ENCODE measurements around the gene NUP42. TPM values are rescaled to one million over a fixed set of nuclear protein-coding genes. Genes with fewer than 3 reads are reported as not detected.

NUP42 gene
- total RNA-seq, 1 donor from 2014 or later = 20.3 TPM

DNA sequence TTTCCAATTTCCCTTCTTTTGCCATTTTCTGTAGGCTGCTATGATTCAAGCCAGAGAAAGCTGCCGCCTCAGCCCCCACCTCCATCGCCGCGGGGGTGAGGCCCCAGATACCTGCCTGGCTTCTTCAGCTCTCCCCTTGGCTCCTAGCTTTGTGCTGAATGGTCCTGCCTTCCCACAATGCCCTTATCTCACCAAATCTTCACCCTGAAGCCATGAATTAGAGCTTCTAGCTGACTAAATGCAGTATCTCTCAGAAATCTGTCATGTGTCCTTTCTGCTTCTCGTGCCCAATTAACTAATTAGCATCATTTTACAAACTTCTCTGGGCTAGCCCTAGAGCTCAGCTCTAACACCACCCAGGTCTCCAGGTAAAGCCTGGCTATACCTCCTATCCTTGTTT lies 32.6 kb downstream of the NUP42 start:
- H3K4me3 ChIP-seq = no peak overlapping the region
- intact Hi-C loops (cut with micrococcal nuclease) = no loop called here
- TF ChIP-seq, protein P1, sequence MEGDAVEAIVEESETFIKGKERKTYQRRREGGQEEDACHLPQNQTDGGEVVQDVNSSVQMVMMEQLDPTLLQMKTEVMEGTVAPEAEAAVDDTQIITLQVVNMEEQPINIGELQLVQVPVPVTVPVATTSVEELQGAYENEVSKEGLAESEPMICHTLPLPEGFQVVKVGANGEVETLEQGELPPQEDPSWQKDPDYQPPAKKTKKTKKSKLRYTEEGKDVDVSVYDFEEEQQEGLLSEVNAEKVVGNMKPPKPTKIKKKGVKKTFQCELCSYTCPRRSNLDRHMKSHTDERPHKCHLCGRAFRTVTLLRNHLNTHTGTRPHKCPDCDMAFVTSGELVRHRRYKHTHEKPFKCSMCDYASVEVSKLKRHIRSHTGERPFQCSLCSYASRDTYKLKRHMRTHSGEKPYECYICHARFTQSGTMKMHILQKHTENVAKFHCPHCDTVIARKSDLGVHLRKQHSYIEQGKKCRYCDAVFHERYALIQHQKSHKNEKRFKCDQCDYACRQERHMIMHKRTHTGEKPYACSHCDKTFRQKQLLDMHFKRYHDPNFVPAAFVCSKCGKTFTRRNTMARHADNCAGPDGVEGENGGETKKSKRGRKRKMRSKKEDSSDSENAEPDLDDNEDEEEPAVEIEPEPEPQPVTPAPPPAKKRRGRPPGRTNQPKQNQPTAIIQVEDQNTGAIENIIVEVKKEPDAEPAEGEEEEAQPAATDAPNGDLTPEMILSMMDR (IDR thresholded peaks at IDR 0.05; ENCODE audit: borderline replicate concordance) = no peak

DNA sequence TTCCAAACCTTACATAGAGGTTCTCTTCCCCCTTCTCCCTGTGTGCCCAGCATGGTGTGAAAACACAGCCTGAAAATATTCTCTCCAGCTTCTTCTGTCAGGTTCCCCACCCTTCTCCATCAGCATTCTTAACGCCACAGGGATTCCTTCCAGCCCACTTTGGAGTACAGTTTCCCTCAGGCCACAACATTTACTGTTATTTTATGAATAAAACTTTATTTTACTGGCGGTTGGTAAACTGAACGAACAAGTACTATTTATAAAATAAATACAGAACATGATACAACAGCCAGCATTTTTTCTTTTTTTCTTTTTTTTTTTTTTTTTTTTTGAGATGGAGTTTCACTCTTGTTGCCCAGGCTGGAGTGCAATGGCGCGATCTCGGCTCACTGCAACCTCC lies 33.1 kb downstream of the NUP42 start:
- DNase-seq = no peak
- Histone ChIP-seq H3K9me3 (replicated peaks) (no peaks in the 10 kb centered on the region), H3K36me3 (no peaks in the 10 kb centered on the region), H3K27ac (replicated peaks) (no peak overlapping the region), H3K4me3 (no peak overlapping the region), H3K4me1 (peaks cover 8% of the 10 kb centered on the region), H3K27me3 (ENCODE audit: low read depth) (no peaks in the 10 kb centered on the region)
- TF ChIP-seq, protein P1 (IDR thresholded peaks at IDR 0.05; ENCODE audit: borderline replicate concordance) = no peak
- intact Hi-C loops (cut with micrococcal nuclease) = no loop called here

More for the DNA sequence above, 32.6 kb downstream of the NUP42 start:
- Histone ChIP-seq H3K27me3 (ENCODE audit: low read depth) (no peaks in the 10 kb centered on the region), H3K36me3 (no peaks in the 10 kb centered on the region), H3K27ac (replicated peaks) (no peak overlapping the region), H3K4me1 (peaks cover 8% of the 10 kb centered on the region), H3K9me3 (replicated peaks) (no peaks in the 10 kb centered on the region)
- DNase-seq = no peak

DNA sequence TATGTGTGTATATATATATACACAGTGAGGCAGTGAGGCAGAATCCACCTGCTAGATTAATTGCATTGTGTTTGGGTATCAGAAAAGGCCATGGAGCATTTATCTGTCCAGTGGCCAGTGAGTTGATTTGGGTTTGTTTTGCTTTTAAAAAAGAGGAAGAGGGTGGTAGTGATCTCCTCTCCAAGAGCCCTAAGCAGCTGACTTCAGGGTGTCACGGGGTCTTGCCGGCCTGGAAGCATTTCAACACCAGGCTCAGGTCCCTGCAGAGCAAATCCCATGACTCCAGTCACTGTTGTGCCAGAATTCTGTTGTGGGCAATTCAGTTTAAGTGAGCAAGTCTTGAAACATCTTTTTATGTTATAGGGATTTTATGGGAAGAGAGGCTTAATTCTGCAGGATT lies 34.2 kb downstream of the NUP42 start:
- H3K36me3 ChIP-seq = no peaks in the 10 kb centered on the region
- DNase-seq = peak; percentile 46
- H3K27me3 ChIP-seq (ENCODE audit: low read depth) = no peaks in the 10 kb centered on the region
- peak overlapping the region; percentile 36 for H3K27ac ChIP-seq (replicated peaks)
- H3K4me1 ChIP-seq = peaks cover 15% of the 10 kb centered on the region
- no peak overlapping the region for H3K4me3 ChIP-seq
- H3K9me3 ChIP-seq (replicated peaks) = no peaks in the 10 kb centered on the region
- intact Hi-C loops (cut with micrococcal nuclease) = no loop called here
- TF ChIP-seq, protein P1 (IDR thresholded peaks at IDR 0.05; ENCODE audit: borderline replicate concordance) = no peak

- DNase-seq = no peak
- H3K36me3 ChIP-seq = no peaks in the 10 kb centered on the region
- H3K4me3 ChIP-seq = no peak overlapping the region
- H3K27me3 ChIP-seq (ENCODE audit: low read depth) = no peaks in the 10 kb centered on the region
- peaks cover 17% of the 10 kb centered on the region for H3K4me1 ChIP-seq
- TF ChIP-seq, protein P1 (IDR thresholded peaks at IDR 0.05; ENCODE audit: borderline replicate concordance) = no peak
- H3K9me3 ChIP-seq (replicated peaks) = no peaks in the 10 kb centered on the region
- H3K27ac ChIP-seq (replicated peaks) = no peak overlapping the region
- intact Hi-C loops (cut with micrococcal nuclease) = no loop called here
Observed at GRCh38 chr7:23218196-23218595, 36.3 kb downstream of the NUP42 start.

GRCh38 chr7:23220690-23221305 lies 39.0 kb downstream of the NUP42 start:
- TF ChIP-seq, protein P1 (IDR thresholded peaks at IDR 0.05; ENCODE audit: borderline replicate concordance) = no peak
- no peak for DNase-seq
- H3K9me3 ChIP-seq (replicated peaks) = no peaks in the 10 kb centered on the region
- H3K36me3 ChIP-seq = no peaks in the 10 kb centered on the region
- H3K4me1 ChIP-seq = peaks cover 17% of the 10 kb centered on the region
- H3K4me3 ChIP-seq = no peak overlapping the region
- no peak overlapping the region for H3K27ac ChIP-seq (replicated peaks)
- H3K27me3 ChIP-seq (ENCODE audit: low read depth) = no peaks in the 10 kb centered on the region
- intact Hi-C loops (cut with micrococcal nuclease) = no loop called here
